Globus pallidus (tissue), 1 donor: ENCODE results near the gene CCDC74B.
A peak's percentile ranks its signal among the peaks of the same experiment; 100 is the strongest.
"Not testable (repeated sequence)": the region's sequence is repeated elsewhere in the genome, so short reads cannot be mapped to it uniquely, and the experiment has no call there.

Experiments
- DNase-seq: peaks from one replicate; pipeline ENCODE4 v3.0.0-alpha.2; 2015; ENCODE audit warnings: low spot score

The CCDC74B gene

DNA sequence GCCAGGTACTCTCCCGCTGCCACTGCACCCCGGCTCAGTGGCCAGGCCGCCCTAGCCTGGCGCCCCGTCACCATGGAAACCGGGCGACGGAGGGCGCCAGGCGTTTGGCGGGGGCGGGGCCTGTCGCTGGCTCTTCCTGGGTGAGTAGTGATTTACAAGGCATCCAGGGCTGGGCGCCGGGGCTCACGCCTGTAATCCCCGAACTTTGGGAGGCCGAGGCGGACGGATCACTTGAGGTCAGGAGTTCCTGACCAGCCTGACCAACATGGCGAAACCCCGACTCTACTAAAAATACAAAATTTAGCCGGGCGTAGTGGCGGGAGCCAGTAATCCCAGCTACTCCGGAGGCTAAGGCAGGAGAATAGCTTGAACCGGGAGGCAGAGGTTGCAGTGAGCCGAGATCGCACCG is at the start of gene CCDC74B:
TSS of gene CCDC74B (minus strand) at position 107 of the 409 bp plus-strand sequence. CDS start 116 bp downstream, outside the sequence.
- DNase-seq = peak; percentile 31

GRCh38 chr2:130193824-130194223 is 48.9 kb upstream of the CCDC74B start:
- DNase-seq = not testable (repeated sequence)

DNA sequence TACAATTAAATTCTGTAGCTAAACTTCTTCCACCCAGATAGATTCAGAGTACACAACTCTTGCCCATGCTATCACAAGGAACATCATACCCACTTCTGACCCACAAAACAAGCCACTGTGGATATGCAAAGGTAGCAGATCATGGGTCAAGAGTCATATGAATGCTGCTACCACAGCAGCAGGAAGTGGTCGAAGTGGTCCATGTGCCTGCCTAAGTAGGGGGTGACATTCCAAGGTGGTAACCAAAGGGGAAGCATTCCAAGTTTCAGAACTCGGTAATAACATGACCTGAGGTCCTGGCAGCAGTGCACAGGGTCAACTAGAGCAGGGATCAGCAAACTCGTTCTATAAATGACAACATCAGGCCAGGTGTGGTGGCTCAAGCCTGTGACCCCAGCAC is 47.5 kb upstream of the CCDC74B start:
- not testable (repeated sequence) for DNase-seq

- not testable (repeated sequence) for DNase-seq
Observed at GRCh38 chr2:130191319-130191718, 46.4 kb upstream of the CCDC74B start.

GRCh38 chr2:130190237-130190636 is 45.3 kb upstream of the CCDC74B start:
- DNase-seq = no peak

- not testable (repeated sequence) for DNase-seq
Observed at GRCh38 chr2:130188958-130189357, 44.0 kb upstream of the CCDC74B start.

- DNase-seq = not testable (repeated sequence)
Observed at GRCh38 chr2:130187859-130188792, 43.2 kb upstream of the CCDC74B start.

DNA sequence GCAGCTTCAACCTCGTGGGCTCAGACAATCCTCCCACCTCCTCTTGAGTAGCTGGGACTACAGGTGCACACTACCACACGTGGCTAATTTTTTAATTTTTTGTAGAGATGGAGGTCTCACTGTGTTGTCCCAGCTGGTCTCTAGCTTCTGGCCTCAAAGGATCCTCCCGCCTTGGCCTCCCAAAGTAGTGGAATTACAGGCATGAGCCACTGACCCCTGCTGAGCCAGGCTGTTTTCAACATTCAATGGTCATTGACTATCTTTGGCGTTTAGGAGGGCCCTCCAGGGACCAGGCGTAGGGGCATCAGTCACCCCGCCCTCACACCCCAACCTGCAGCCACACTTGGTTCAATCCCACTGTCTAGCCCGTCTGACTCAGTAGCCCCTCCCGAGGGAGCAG is 42.4 kb upstream of the CCDC74B start:
- no peak for DNase-seq

GRCh38 chr2:130186391-130186790 is 41.5 kb upstream of the CCDC74B start:
- no peak for DNase-seq

GRCh38 chr2:130185896-130186295 is 41.0 kb upstream of the CCDC74B start:
- no peak for DNase-seq

GRCh38 chr2:130185436-130185835 is 40.5 kb upstream of the CCDC74B start:
- no peak for DNase-seq

- DNase-seq = peak; percentile 26
Observed at GRCh38 chr2:130183512-130184373, 38.8 kb upstream of the CCDC74B start.

- not testable (repeated sequence) for DNase-seq
Observed at GRCh38 chr2:130182826-130183511, 38.1 kb upstream of the CCDC74B start.

DNA sequence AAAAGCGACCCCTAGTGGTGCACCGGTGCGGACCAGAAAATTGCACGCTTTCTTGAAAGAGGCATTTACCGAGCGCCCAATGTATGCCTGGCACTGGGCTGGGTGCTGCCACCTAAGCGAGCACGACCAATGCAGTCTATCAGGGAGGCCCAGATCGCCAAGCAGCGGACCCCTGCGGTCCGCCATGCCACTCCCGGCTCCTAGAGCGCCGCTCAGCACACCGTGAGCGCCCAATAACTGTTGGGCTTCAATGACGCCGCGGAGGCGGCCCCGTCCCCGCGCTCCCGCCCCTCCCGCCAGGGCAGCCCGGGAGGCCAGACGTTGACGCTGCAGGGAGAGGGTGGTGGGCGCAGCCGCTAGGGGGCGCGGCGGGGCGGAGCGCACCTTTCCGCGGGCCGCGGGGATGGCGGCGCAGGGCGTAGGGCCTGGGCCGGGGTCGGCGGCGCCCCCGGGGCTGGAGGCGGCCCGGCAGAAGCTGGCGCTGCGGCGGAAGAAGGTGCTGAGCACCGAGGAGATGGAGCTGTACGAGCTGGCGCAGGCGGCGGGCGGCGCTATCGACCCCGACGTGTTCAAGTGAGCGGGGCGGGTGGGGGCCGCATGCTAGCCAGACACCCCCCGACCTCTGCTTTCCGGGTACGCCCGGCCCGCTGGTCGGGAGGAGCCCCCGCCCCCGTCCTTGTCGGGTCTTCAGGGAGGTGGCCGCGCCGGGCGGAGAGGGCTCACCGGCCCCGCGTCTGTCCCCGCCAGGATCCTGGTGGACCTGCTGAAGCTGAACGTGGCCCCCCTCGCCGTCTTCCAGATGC is 37.2 kb upstream of the CCDC74B start, which contains the start of gene MZT2B:
TSS of gene MZT2B (plus strand) at position 383 of the 803 bp plus-strand sequence. CDS start at position 404, 21 bp downstream.
- DNase-seq = peak; percentile 84

DNA sequence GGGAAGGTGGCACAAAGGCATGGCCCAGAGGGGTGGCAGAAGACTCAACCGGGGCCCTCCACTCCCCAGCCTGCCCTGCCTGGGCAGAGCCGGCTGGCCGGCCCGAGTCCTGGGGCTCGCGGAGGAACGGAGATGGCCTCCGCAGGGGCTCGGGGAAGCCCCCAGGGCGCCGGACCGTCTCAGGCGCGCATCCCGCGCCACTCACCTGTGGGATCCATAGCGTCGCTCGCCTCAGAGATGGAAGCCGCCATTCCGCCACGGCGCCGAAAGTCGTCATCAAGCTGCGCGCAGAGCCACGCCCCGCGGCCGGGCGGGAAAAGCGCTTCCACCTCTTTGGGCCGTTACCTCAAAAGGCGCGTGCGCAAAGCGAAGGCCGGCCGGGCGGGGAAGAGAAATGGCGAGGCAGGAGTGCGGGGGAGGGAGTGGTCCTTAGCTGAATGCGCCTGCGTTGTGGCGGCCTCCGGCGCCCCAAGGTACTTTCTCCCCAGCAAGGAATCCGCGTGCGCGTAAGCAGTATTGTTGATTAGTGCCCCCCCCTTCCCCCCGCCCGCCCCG is 36.5 kb upstream of the CCDC74B start, which contains the start of gene SMPD4:
TSS of gene SMPD4 (minus strand) at position 278 of the 555 bp plus-strand sequence. CDS start 5,010 bp downstream, outside the sequence.
- peak; percentile 94 for DNase-seq

DNA sequence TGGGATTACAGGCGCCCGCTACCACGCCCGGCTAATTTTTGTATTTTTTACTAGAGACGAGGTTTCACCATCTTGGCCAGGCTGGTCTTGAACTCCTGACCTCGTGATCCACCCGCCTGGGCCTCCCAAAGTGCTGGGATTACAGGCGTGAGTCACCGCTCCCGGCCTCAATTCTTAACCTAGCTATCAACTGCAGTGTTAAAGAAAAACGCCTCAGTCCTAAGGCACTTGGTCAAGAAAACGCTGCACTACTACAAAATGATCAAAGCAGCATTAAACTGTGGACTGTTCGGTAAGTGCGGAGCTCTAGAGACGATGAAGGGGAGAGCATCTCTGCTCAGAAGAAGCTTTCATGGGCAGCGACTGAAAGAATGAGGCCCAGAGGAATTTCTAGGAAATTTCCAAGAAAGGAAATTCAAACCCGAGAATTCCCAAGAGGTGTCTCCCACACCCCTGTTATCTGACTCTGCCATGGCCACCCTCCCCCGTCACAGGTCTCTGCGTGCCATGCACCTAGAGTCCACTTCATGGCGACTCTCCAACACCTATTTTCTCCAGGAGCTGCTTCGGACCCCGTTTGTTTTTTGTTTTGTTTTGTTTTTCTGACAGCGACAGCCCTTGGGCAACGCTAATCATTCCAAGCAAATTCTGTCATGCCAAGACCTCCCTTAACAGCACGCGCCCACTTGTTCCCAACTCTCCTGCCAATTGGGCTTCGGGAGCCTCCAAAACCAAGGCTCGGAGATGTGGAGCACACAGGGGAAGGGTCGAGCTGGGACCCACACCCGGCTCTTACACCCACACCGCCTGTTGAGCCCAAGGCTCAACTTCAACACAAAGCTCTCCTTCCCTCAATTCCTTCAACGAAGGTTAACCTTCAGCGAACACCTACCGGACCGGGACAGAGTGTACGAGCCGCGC is 35.8 kb upstream of the CCDC74B start:
- not testable (repeated sequence) for DNase-seq

DNA sequence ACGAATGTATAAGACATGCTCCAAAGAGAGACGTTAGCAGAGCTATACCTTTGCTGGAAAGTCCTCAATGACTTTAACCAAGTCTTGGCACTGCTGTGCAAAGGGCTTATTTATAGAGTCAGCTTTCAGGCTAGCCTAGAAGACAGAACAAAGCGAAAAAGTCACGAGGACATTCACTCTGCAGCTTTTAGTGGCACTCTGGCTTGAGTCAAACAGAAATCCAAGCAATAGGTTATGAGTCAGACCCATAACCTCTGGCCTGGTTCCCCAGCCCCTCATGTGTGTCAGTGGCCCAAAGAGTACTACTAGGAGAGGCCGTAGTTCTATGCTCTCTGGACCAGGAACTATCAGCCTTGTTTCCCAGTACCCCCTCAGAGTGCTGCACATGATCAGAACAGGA is 30.0 kb upstream of the CCDC74B start:
- not testable (repeated sequence) for DNase-seq

GRCh38 chr2:130169896-130170295 is 25.0 kb upstream of the CCDC74B start:
- no peak for DNase-seq

DNA sequence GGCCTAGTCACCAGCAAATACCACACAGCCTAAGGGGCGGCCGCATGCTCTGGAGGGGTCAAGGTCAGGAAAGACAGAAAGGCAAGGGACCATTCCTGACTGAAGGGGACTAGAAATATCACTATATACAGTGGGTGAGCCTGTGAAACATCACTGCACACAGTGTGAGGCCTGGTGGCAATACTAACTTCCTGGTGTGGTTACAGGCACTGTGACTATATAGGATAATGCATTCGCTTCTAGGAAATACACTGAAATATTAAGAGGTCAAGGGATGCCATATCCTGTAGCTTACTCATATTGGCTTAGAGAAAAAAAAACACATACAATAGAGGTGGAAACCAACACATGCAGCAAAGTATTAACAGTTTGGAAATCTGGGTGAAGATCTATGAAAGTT is 24.3 kb upstream of the CCDC74B start:
- DNase-seq = not testable (repeated sequence)
